ENCODE measurements around the gene SULF2.

- TF ChIP-seq ZFX (IDR thresholded peaks at IDR 0.05): no peak
- no peak for TF ChIP-seq CTCF (conservative IDR thresholded peaks at IDR 0.05)
These were observed 157.7 kb downstream of the SULF2 start for GRCh38 chr20:47627540-47627939.
